Measurements from ENCODE around the gene CSMD2. TPM values are rescaled to one million over a fixed set of nuclear protein-coding genes. Genes with fewer than 3 reads are reported as not detected.

Gene CSMD2
- total RNA-seq, 2 experiments from 2014 or later: not detected

- Mint-ChIP-seq H3K27ac (no peak overlapping the region), H3K4me1 (ENCODE audit: low read depth) (no peaks in the 10 kb centered on the region), H3K36me3 (ENCODE audit: low read depth) (no peaks in the 10 kb centered on the region), H3K4me3 (no peak overlapping the region), H3K27me3 (no peaks in the 10 kb centered on the region), H3K9me3 (no peaks in the 10 kb centered on the region)
- Histone ChIP-seq H3K27me3 (ENCODE audit: control insufficient read depth in 1 of 2, insufficient read depth in 2 of 2, low read length in 2 of 2) (no peaks in the 10 kb centered on the region), H3K4me1 (ENCODE audit: insufficient read depth, low read length) (no peaks in the 10 kb centered on the region), H3K27ac (ENCODE audit: low read depth in 1 of 2, low read length in 2 of 2) (no peak overlapping the region), H3K9me3 (ENCODE audit: control insufficient read depth in 1 of 2, insufficient read depth in 1 of 2, low read length in 2 of 2) (peaks cover 0 to 8% of the 10 kb centered on the region in 2 experiments), H3K4me3 (ENCODE audit: low read length) (no peak overlapping the region), H3K36me3 (ENCODE audit: insufficient read depth, low read length) (no peaks in the 10 kb centered on the region)
- POLR2A ChIA-PET: no interaction called here
- ATAC-seq (ENCODE audit: poor library complexity) (no peak), DNase-seq (no peak)
- intact Hi-C loops (cut with DNase I, micrococcal nuclease): no loop called here
- no peak for TF ChIP-seq CTCF (IDR thresholded peaks at IDR 0.05)
- CTCF ChIA-PET: no interaction called here
Observed at GRCh38 chr1:33946836-33947235, 218.2 kb downstream of the CSMD2 start.

GRCh38 chr1:33944846-33945245 lies 220.2 kb downstream of the CSMD2 start:
- Histone ChIP-seq H3K9me3 (ENCODE audit: control insufficient read depth in 1 of 2, insufficient read depth in 1 of 2, low read length in 2 of 2) (peaks cover 0 to 8% of the 10 kb centered on the region in 2 experiments), H3K27me3 (ENCODE audit: control insufficient read depth in 1 of 2, insufficient read depth in 2 of 2, low read length in 2 of 2) (peaks cover 0 to 2% of the 10 kb centered on the region in 2 experiments), H3K36me3 (ENCODE audit: insufficient read depth, low read length) (no peaks in the 10 kb centered on the region), H3K4me1 (ENCODE audit: insufficient read depth, low read length) (no peaks in the 10 kb centered on the region), H3K27ac (ENCODE audit: low read depth in 1 of 2, low read length in 2 of 2) (no peak overlapping the region), H3K4me3 (ENCODE audit: low read length) (no peak overlapping the region)
- no peaks in the 10 kb centered on the region for H3K36me3 Mint-ChIP-seq (ENCODE audit: low read depth)
- no peaks in the 10 kb centered on the region for H3K4me1 Mint-ChIP-seq (ENCODE audit: low read depth)
- CTCF ChIA-PET: no interaction called here
- ATAC-seq (ENCODE audit: poor library complexity): no peak
- no peaks in the 10 kb centered on the region for H3K9me3 Mint-ChIP-seq
- no peak for DNase-seq
- intact Hi-C loops (cut with DNase I, micrococcal nuclease): no loop called here
- POLR2A ChIA-PET: no interaction called here
- no peak overlapping the region for H3K27ac Mint-ChIP-seq
- H3K4me3 Mint-ChIP-seq: no peak overlapping the region
- no peaks in the 10 kb centered on the region for H3K27me3 Mint-ChIP-seq
- no peak for TF ChIP-seq CTCF (IDR thresholded peaks at IDR 0.05)

GRCh38 chr1:33943978-33944377 lies 221.1 kb downstream of the CSMD2 start:
- no peak overlapping the region for H3K27ac Mint-ChIP-seq
- CTCF ChIA-PET: no interaction called here
- Histone ChIP-seq H3K4me1 (ENCODE audit: insufficient read depth, low read length) (no peaks in the 10 kb centered on the region), H3K4me3 (ENCODE audit: low read length) (no peak overlapping the region), H3K27me3 (ENCODE audit: control insufficient read depth in 1 of 2, insufficient read depth in 2 of 2, low read length in 2 of 2) (peaks cover 0 to 2% of the 10 kb centered on the region in 2 experiments), H3K27ac (ENCODE audit: low read depth in 1 of 2, low read length in 2 of 2) (no peak overlapping the region), H3K9me3 (ENCODE audit: control insufficient read depth in 1 of 2, insufficient read depth in 1 of 2, low read length in 2 of 2) (peaks cover 0 to 8% of the 10 kb centered on the region in 2 experiments), H3K36me3 (ENCODE audit: insufficient read depth, low read length) (no peaks in the 10 kb centered on the region)
- intact Hi-C loops (cut with DNase I, micrococcal nuclease): no loop called here
- DNase-seq: no peak
- TF ChIP-seq CTCF (IDR thresholded peaks at IDR 0.05): no peak
- POLR2A ChIA-PET: no interaction called here
- no peaks in the 10 kb centered on the region for H3K36me3 Mint-ChIP-seq (ENCODE audit: low read depth)
- H3K4me3 Mint-ChIP-seq: no peak overlapping the region
- no peaks in the 10 kb centered on the region for H3K4me1 Mint-ChIP-seq (ENCODE audit: low read depth)
- no peaks in the 10 kb centered on the region for H3K27me3 Mint-ChIP-seq
- peaks cover under 1% of the 10 kb centered on the region for H3K9me3 Mint-ChIP-seq
- ATAC-seq (ENCODE audit: poor library complexity): no peak

All from CD4-positive, alpha-beta T cell (primary cell).